ENCODE measurements around the gene SYT8. TPM values are rescaled to one million over a fixed set of nuclear protein-coding genes. Genes with fewer than 3 reads are reported as not detected.
A peak's percentile ranks its signal among the peaks of the same experiment; 100 is the strongest.

SYT8 gene
- total RNA-seq, 1 experiment from 2014 or later: not detected

GRCh38 chr11:1847006-1847735, 12.4 kb downstream of the SYT8 start:
- no peak overlapping the region for H3K23ac ChIP-seq (ENCODE audit: insufficient read length, low read depth, low read length)
- no peaks in the 10 kb centered on the region for H3K79me2 ChIP-seq (ENCODE audit: insufficient read depth, low read length)
- no peak overlapping the region for H4K8ac ChIP-seq (replicated peaks; ENCODE audit: insufficient read length, low read depth, low read length)
- no peaks in the 10 kb centered on the region for H3K23me2 ChIP-seq (ENCODE audit: insufficient read length, low read depth, low read length, poor library complexity, severe bottlenecking)
- H4K91ac ChIP-seq (ENCODE audit: insufficient read length, low read depth, low read length): no peak overlapping the region
- Mint-ChIP-seq H3K27me3 (ENCODE audit: low read depth) (peaks cover 27% of the 10 kb centered on the region), H3K36me3 (ENCODE audit: insufficient read depth in 1 of 3, low read depth in 3 of 3) (no peaks in the 10 kb centered on the region), H3K27ac (peak overlapping the region in 2 of 3 experiments; percentile 57 to 89; a peak in 2 of 7 replicates), H3K9me3 (no peaks in the 10 kb centered on the region), H3K4me1 (peaks cover 2 to 7% of the 10 kb centered on the region in 2 experiments; a peak in 3 of 4 replicates), H3K4me3 (no peak overlapping the region)
- no peak overlapping the region for H3T11ph ChIP-seq (ENCODE audit: low read length)
- H3K56ac ChIP-seq (ENCODE audit: insufficient read length, low read depth, low read length): no peak overlapping the region
- no peak overlapping the region for H2AFZ ChIP-seq (ENCODE audit: low read length)
- no peak overlapping the region for H4K5ac ChIP-seq (ENCODE audit: insufficient read length, low read depth, low read length)
- H3K18ac ChIP-seq (ENCODE audit: insufficient read length, low read depth, low read length): no peak overlapping the region
- no peak overlapping the region for H3K9ac ChIP-seq (ENCODE audit: extremely low read depth, insufficient read length, low read length)
- no peak overlapping the region for H3K4ac ChIP-seq (ENCODE audit: low read depth, low read length)
- no peak overlapping the region for H2BK15ac ChIP-seq (ENCODE audit: low read depth, low read length)
- H2BK5ac ChIP-seq (ENCODE audit: insufficient read length, low read length): no peak overlapping the region
- no peaks in the 10 kb centered on the region for H3K9me3 ChIP-seq (ENCODE audit: control insufficient read depth, low read depth, low read length)
- no peaks in the 10 kb centered on the region for H3K4me1 ChIP-seq (ENCODE audit: insufficient read depth, low read length)
- WGBS (ENCODE audit: extremely low coverage, insufficient read length, low lambda C conversion rate): no CpG with 5 or more reads among the region's 34 CpGs
- H2BK20ac ChIP-seq (ENCODE audit: low read depth, low read length, poor library complexity, severe bottlenecking): no peak overlapping the region
- DNase-seq: no peak
- H3K4me2 ChIP-seq (ENCODE audit: insufficient read depth, insufficient read length, low read length): no peak overlapping the region
- no peaks in the 10 kb centered on the region for H3K27me3 ChIP-seq (ENCODE audit: insufficient read depth, low read length)
- no peak overlapping the region for H2BK120ac ChIP-seq (ENCODE audit: low read depth, low read length, poor library complexity, severe bottlenecking)
- H3K14ac ChIP-seq (ENCODE audit: insufficient read depth, low read length): no peak overlapping the region; the same call in 1 of the 2 replicates
- H4K20me1 ChIP-seq (ENCODE audit: control insufficient read depth, insufficient read depth, insufficient read length): no peaks in the 10 kb centered on the region
- no peak overlapping the region for H3K27ac ChIP-seq (ENCODE audit: insufficient read length, low read depth, low read length)
- no peak overlapping the region for H2BK12ac ChIP-seq (ENCODE audit: insufficient read length, low read depth, low read length)
- H2AK5ac ChIP-seq (ENCODE audit: insufficient read length, low read length): no peak overlapping the region
- TF ChIP-seq CTCF (conservative IDR thresholded peaks at IDR 0.05): no peak
- H3K79me1 ChIP-seq (ENCODE audit: insufficient read depth, low read depth, low read length, poor library complexity, severe bottlenecking): no peaks in the 10 kb centered on the region

Data from H9 (cell line).